HCT116 (cell line): Measurements from ENCODE around the gene CYP4A22. TPM values are rescaled to one million over a fixed set of nuclear protein-coding genes. Genes with fewer than 3 reads are reported as not detected.

Experiments
- ATAC-seq: fragments of 200-7000 bp; cut with Tn5 transposase; 2 replicates; pipeline ENCODE4 v1.9.1; 2020; ENCODE audit warnings: mild to moderate bottlenecking, moderate library complexity
- BruUV-seq: library from RNA; stranded (reverse); fragments of 400-500 nt; replicated peaks from 2 replicates; lab custom pipeline; 2021; lab: Mats Ljungman, UMichigan
- CTCF ChIA-PET: fragments of 300-600 bp; sonication (Branson Sonifier 250); formaldehyde crosslinking; loops from one replicate; lab custom pipeline; 2021; ENCODE audit warnings: antibody characterized with exemption; lab: Charles Lee
- POLR2A ChIA-PET: fragments of 300-600, 350-600 bp; sonication (Branson Sonifier 250); formaldehyde crosslinking; loops from one replicate; lab custom pipeline; 2021; ENCODE audit warnings: antibody characterized with exemption; lab: Charles Lee
- RAD21 ChIA-PET, 2 experiments: fragments of 300-600 bp; sonication (Branson Sonifier 250); formaldehyde crosslinking; loops; one replicate each; lab custom pipeline; 2023; ENCODE audit warnings: low total read pairs in 2 of 2; ENCODE audit not compliant: uncharacterized antibody in 2 of 2, unreplicated experiment in 2 of 2, low non-redundant PET in 1 of 2; lab: Charles Lee
- DNase-seq: peaks from one replicate; pipeline ENCODE4 v3.0.0-alpha.2; 2010; ENCODE audit warnings: low read depth, low spot score
- H2AFZ ChIP-seq: fragments of 200-600 bp; shearing (Covaris generic), sonication (generic); 2 replicates; pipeline ENCODE4 v1.6.1; 2017; ENCODE audit warnings: low read depth, mixed run types, mixed read lengths, antibody characterized with exemption, low read length; ENCODE audit not compliant: poor library complexity, severe bottlenecking
- H3K27ac ChIP-seq: 2 replicates; pipeline ENCODE4 v1.5.1; 2012; ENCODE audit warnings: low read depth, low read length
- H3K27me3 ChIP-seq: fragments of 200-600 bp; sonication (generic); 2 replicates; pipeline ENCODE4 v1.6.1; 2016; ENCODE audit warnings: mixed run types, low read length, mixed read lengths; ENCODE audit not compliant: insufficient read depth
- H3K36me3 ChIP-seq, 2 experiments: fragments of 200-500 bp in 1 of 2; fragments of 200-600 bp in 1 of 2; sonication (Bioruptor generic) in 1 of 2; sonication (generic) in 1 of 2; 2 replicates each; pipeline versions ENCODE4 v1.5.1 to v1.6.1; 2014 to 2016; ENCODE audit warnings: low read length in 2 of 2, inconsistent platforms in 1 of 2, mixed read lengths in 1 of 2, mixed run types in 1 of 2; ENCODE audit not compliant: insufficient read depth in 2 of 2, control insufficient read depth in 1 of 2
- H3K4me1 ChIP-seq, 2 experiments: fragments of 200-600 bp in 1 of 2; sonication (generic) in 1 of 2; 2 replicates each; pipeline versions ENCODE4 v1.5.1 to v1.6.1; 2012 to 2017; ENCODE audit warnings: low read length in 2 of 2, inconsistent platforms in 1 of 2, mild to moderate bottlenecking in 1 of 2, mixed read lengths in 1 of 2, mixed run types in 1 of 2, moderate library complexity in 1 of 2; ENCODE audit not compliant: insufficient read depth in 2 of 2, control insufficient read depth in 1 of 2
- H3K4me2 ChIP-seq: fragments of 200-600 bp; sonication (generic); 2 replicates; pipeline ENCODE4 v1.6.1; 2017; ENCODE audit warnings: mixed run types, low read length, mixed read lengths
- H3K4me3 ChIP-seq, 2 experiments: fragments of 200-600 bp in 1 of 2; sonication (generic) in 1 of 2; replicated peaks in 1 of 2; 2 replicates each; pipeline ENCODE4 v1.5.1; 2011 to 2016; ENCODE audit warnings: low read length in 2 of 2, control low read depth in 1 of 2, low read depth in 1 of 2, mild to moderate bottlenecking in 1 of 2, mixed read lengths in 1 of 2, mixed run types in 1 of 2
- H3K79me2 ChIP-seq: fragments of 200-600 bp; sonication (generic); 2 replicates; pipeline ENCODE4 v1.6.1; 2017; ENCODE audit warnings: mild to moderate bottlenecking, mixed run types, low read length, moderate library complexity, mixed read lengths; ENCODE audit not compliant: insufficient read depth
- H3K9ac ChIP-seq: fragments of 200-600 bp; sonication (generic); 2 replicates; pipeline ENCODE4 v1.6.1; 2016; ENCODE audit warnings: low read length, mixed read lengths
- H3K9me2 ChIP-seq: fragments of 200-600 bp; sonication (generic), shearing (Covaris generic); 2 replicates; pipeline ENCODE4 v1.6.1; 2017; ENCODE audit warnings: mixed run types, mild to moderate bottlenecking, moderate library complexity; ENCODE audit not compliant: insufficient read depth
- H3K9me3 ChIP-seq, 2 experiments: fragments of 200-500 bp in 1 of 2; fragments of 200-600 bp in 1 of 2; sonication (Bioruptor generic) in 1 of 2; sonication (generic) in 1 of 2; 2 replicates each; pipeline ENCODE4 v1.6.1; 2014 to 2017; ENCODE audit warnings: low read length in 2 of 2, mixed read lengths in 2 of 2, inconsistent platforms in 1 of 2, low read depth in 1 of 2, mild to moderate bottlenecking in 1 of 2, mixed run types in 1 of 2, moderate library complexity in 1 of 2; ENCODE audit not compliant: control insufficient read depth in 1 of 2, insufficient read depth in 1 of 2
- H4K20me1 ChIP-seq: fragments of 200-600 bp; sonication (generic), shearing (Covaris generic); 2 replicates; pipeline ENCODE4 v1.6.1; 2017; ENCODE audit warnings: mixed run types, mild to moderate bottlenecking, moderate library complexity; ENCODE audit not compliant: insufficient read depth
- CEBPB ChIP-seq: IDR thresholded peaks from 2 replicates; pipeline ENCODE4 v1.6.1; 2012; ENCODE audit warnings: low read depth
- ELF1 ChIP-seq: IDR thresholded peaks from 2 replicates; pipeline ENCODE4 v1.6.1; 2012; ENCODE audit warnings: low read depth, borderline replicate concordance
- EZH2 ChIP-seq: fragments of 200-600 bp; sonication (generic); IDR thresholded peaks from 2 replicates; pipeline ENCODE4 v1.6.1; 2017; ENCODE audit warnings: antibody characterized with exemption, mixed run types
- JUND ChIP-seq: IDR thresholded peaks from 2 replicates; pipeline ENCODE4 v1.6.1; 2012
- RAD21 ChIP-seq: IDR thresholded peaks from 2 replicates; pipeline ENCODE4 v1.6.1; 2012; ENCODE audit warnings: low read depth, mild to moderate bottlenecking
- SRF ChIP-seq: IDR thresholded peaks from 2 replicates; pipeline ENCODE4 v1.6.1; 2012; ENCODE audit warnings: low read depth
- TCF7L2 ChIP-seq: IDR thresholded peaks from 2 replicates; pipeline ENCODE4 v1.7.0; 2011; ENCODE audit warnings: borderline replicate concordance, inconsistent platforms; ENCODE audit not compliant: insufficient read depth, insufficient read length; ENCODE audit errors: extremely low read depth
- intact Hi-C: fragments of 100-400 bp; cut with micrococcal nuclease; formaldehyde crosslinking; loops from 2 replicates; pipeline ENCODE4 v1.10.0; 2022
- total RNA-seq: library from RNA; stranded (reverse); gene quantifications from one replicate; pipeline ENCODE4 v1.2.1, GENCODE V29; 2021; ENCODE audit not compliant: unreplicated experiment
- TF ChIP-seq, protein P1 (sequence below), 3 experiments: fragments of 200-600 bp in 1 of 3; sonication (generic) in 1 of 3; IDR thresholded peaks in 2 of 3; conservative IDR thresholded peaks in 1 of 3; 2 replicates each; pipeline ENCODE4 v1.5.1; 2012 to 2017; ENCODE audit warnings: low read depth in 2 of 3, low read length in 2 of 3, antibody characterized with exemption in 1 of 3, borderline replicate concordance in 1 of 3, control low read depth in 1 of 3, mild to moderate bottlenecking in 1 of 3, mixed read lengths in 1 of 3, mixed run types in 1 of 3, moderate library complexity in 1 of 3; ENCODE audit not compliant: insufficient read depth in 1 of 3
- TF ChIP-seq, protein P2 (sequence below): IDR thresholded peaks from 2 replicates; pipeline ENCODE4 v1.6.1; 2012

CYP4A22 gene
- total RNA-seq, 1 experiment from 2014 or later: not detected

GRCh38 chr1:47175227-47175934 lies 38.1 kb downstream of the CYP4A22 start:
- Histone ChIP-seq H3K9me3 (no peaks in the 10 kb centered on the region), H3K27me3 (no peaks in the 10 kb centered on the region), H3K9me2 (no peaks in the 10 kb centered on the region), H3K4me3 (no peak overlapping the region), H4K20me1 (no peaks in the 10 kb centered on the region), H3K4me1 (peaks cover 4 to 22% of the 10 kb centered on the region in 2 experiments), H2AFZ (no peak overlapping the region), H3K79me2 (no peaks in the 10 kb centered on the region), H3K9ac (no peak overlapping the region), H3K36me3 (no peaks in the 10 kb centered on the region), H3K4me2 (peak overlapping the region; percentile 56), H3K27ac (no peak overlapping the region)
- no TSS peak for BruUV-seq
- ATAC-seq (peak; percentile 59), DNase-seq (peak; percentile 56)
- intact Hi-C loops: loop anchor here (5.0 to 10.0 kb wide), 3 partner anchors 241 to 552 kb away; no protein-coding TSS in a partner anchor
- TF ChIP-seq, protein P1, sequence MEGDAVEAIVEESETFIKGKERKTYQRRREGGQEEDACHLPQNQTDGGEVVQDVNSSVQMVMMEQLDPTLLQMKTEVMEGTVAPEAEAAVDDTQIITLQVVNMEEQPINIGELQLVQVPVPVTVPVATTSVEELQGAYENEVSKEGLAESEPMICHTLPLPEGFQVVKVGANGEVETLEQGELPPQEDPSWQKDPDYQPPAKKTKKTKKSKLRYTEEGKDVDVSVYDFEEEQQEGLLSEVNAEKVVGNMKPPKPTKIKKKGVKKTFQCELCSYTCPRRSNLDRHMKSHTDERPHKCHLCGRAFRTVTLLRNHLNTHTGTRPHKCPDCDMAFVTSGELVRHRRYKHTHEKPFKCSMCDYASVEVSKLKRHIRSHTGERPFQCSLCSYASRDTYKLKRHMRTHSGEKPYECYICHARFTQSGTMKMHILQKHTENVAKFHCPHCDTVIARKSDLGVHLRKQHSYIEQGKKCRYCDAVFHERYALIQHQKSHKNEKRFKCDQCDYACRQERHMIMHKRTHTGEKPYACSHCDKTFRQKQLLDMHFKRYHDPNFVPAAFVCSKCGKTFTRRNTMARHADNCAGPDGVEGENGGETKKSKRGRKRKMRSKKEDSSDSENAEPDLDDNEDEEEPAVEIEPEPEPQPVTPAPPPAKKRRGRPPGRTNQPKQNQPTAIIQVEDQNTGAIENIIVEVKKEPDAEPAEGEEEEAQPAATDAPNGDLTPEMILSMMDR (IDR thresholded peaks at IDR 0.05 in 2 of 3, conservative IDR thresholded peaks at IDR 0.05 in 1 of 3; ENCODE audit: borderline replicate concordance in 1 of 3, insufficient read depth in 1 of 3, low read depth in 2 of 3, low read length in 2 of 3): peak; percentile 71 to 97 (median 92)
- TF ChIP-seq SRF: no peak
- no peak for TF ChIP-seq EZH2
- no peak for TF ChIP-seq JUND
- TF ChIP-seq CEBPB: no peak
- TF ChIP-seq, protein P2, sequence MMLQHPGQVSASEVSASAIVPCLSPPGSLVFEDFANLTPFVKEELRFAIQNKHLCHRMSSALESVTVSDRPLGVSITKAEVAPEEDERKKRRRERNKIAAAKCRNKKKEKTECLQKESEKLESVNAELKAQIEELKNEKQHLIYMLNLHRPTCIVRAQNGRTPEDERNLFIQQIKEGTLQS: no peak
- no peak for TF ChIP-seq TCF7L2
- TF ChIP-seq RAD21: peak; percentile 70
- TF ChIP-seq ELF1: no peak
- ChIA-PET CTCF (interaction anchor here (2.0 kb wide), 1 partner anchor 262 kb away, joined by 7 read pairs; the partner anchor contains the start of gene FOXD2), RAD21 (no interaction called here), POLR2A (no interaction called here)
